Left lung (tissue), 10 donors: ENCODE measurements around the gene CNTNAP1. TPM values are rescaled to one million over a fixed set of nuclear protein-coding genes. Genes with fewer than 3 reads are reported as not detected.
A peak's percentile ranks its signal among the peaks of the same experiment; 100 is the strongest.

Experiments
- ATAC-seq: fragments of 200-7000 bp; cut with Tn5 transposase; one replicate; pipeline ENCODE4 v1.9.1; 2020; ENCODE audit warnings: moderate library complexity
- DNase-seq, 4 donors: peaks; one replicate each; pipeline ENCODE4 v3.0.0-alpha.2; 2013 to 2020
- H3K27ac ChIP-seq, 2 donors: fragments of 200-600 bp; sonication (generic) in 1 of 2; one replicate each; pipeline versions ENCODE4 v1.5.0 to v1.8.0; 2020 to 2021
- H3K27me3 ChIP-seq, 2 donors: fragments of 200-600 bp; sonication (generic) in 1 of 2; one replicate each; pipeline versions ENCODE4 v1.5.0 to v1.8.0; 2020 to 2021
- H3K36me3 ChIP-seq, 2 donors: fragments of 200-600 bp; sonication (generic) in 1 of 2; one replicate each; pipeline versions ENCODE4 v1.5.0 to v1.8.0; 2020 to 2021
- H3K4me1 ChIP-seq, 2 donors: fragments of 200-600 bp; one replicate each; pipeline ENCODE4 v1.8.0; 2021
- H3K4me3 ChIP-seq, 2 donors: fragments of 200-600 bp; sonication (generic) in 1 of 2; one replicate each; pipeline versions ENCODE4 v1.5.0 to v1.8.0; 2020 to 2021; ENCODE audit warnings: mild to moderate bottlenecking in 1 of 2
- H3K9me3 ChIP-seq, 2 donors: fragments of 200-600 bp; sonication (generic) in 1 of 2; one replicate each; pipeline versions ENCODE4 v1.5.0 to v1.8.0; 2020 to 2021
- intact Hi-C, 2 donors: fragments of 100-400 bp; cut with DNase I; formaldehyde crosslinking; loops; one replicate each; pipeline versions ENCODE4 v1.11.2 to v1.14.2; 2022
- polyA plus RNA-seq, 6 donors: library from polyadenylated mRNA; unstranded; fragments of 120-200 nt; gene quantifications; one replicate each; pipeline ENCODE4 v1.2.1, GENCODE V29; 2013; ENCODE audit not compliant: insufficient read length in 6 of 6
- total RNA-seq, 2 donors: library from RNA; stranded (reverse); fragmentation: NEBNext Ultra II Directional; extraction: Animal tissue kit (Norgen Biotek cat#: 25700); gene quantifications; one replicate each; pipeline ENCODE4 v1.2.1, GENCODE V29; 2021
- TF ChIP-seq, protein P1 (sequence below), 2 donors: fragments of 200-600 bp; sonication (generic) in 1 of 2; IDR thresholded peaks; one replicate each; pipeline versions ENCODE4 v1.5.0 to v1.8.0; 2021; ENCODE audit warnings: antibody characterized with exemption in 2 of 2
- donor health status: DM: no; HTN: yes; CAD: no.
- donor health status: DM: no; HTN: no; CAD: no.

The CNTNAP1 gene
- total and polyA plus RNA-seq, 8 donors, result 7.3 to 15.6 (median 11.2) TPM

GRCh38 chr17:42677921-42678781, 4.2 kb upstream of the CNTNAP1 start:
- Histone ChIP-seq H3K4me1 (peaks cover 57 to 89% of the 10 kb centered on the region in 2 donors), H3K9me3 (no peaks in the 10 kb centered on the region), H3K27ac (peak overlapping the region; percentile 91 to 92), H3K27me3 (peaks cover 0 to 56% of the 10 kb centered on the region in 2 donors), H3K4me3 (peak overlapping the region; percentile 39 to 86), H3K36me3 (peaks cover 0 to 4% of the 10 kb centered on the region in 2 donors)
- TF ChIP-seq, protein P1, sequence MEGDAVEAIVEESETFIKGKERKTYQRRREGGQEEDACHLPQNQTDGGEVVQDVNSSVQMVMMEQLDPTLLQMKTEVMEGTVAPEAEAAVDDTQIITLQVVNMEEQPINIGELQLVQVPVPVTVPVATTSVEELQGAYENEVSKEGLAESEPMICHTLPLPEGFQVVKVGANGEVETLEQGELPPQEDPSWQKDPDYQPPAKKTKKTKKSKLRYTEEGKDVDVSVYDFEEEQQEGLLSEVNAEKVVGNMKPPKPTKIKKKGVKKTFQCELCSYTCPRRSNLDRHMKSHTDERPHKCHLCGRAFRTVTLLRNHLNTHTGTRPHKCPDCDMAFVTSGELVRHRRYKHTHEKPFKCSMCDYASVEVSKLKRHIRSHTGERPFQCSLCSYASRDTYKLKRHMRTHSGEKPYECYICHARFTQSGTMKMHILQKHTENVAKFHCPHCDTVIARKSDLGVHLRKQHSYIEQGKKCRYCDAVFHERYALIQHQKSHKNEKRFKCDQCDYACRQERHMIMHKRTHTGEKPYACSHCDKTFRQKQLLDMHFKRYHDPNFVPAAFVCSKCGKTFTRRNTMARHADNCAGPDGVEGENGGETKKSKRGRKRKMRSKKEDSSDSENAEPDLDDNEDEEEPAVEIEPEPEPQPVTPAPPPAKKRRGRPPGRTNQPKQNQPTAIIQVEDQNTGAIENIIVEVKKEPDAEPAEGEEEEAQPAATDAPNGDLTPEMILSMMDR (IDR thresholded peaks at IDR 0.05), result no peak
- intact Hi-C loops, result loop anchor here in 1 of 2 donors (5.0 kb wide), 1 partner anchor 101 kb away; the partner anchor contains the start of gene PSMC3IP
- ATAC-seq, result peak; percentile 49
- DNase-seq, result peak; percentile 92 to 94 (median 92)

DNA sequence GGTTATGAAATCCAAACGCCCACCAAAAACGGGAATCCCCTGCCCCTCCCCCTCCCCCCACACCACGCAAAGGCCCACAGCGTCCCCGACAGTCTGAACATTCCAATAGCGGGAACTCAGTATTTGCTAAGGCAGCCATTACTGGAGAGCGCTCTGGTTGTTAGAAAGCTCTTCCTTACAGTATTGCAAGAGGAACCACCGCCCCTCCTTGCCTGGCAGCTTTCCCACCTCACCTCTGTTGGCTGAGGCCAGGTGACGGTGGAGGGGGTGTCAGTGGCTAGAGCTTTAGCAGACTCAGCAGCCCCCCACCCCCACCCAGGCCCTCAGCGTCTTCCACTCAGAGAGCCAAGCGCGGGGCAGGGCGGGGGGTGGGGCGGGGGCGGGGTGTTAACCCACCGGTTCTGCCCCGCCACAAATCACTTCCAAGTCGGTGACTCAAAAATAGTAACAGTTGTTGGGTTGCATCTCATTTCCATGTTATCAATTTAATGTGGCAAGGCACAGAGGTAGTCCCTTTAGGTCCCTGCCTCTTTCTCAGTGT, 3.3 kb upstream of the CNTNAP1 start:
- H3K36me3 ChIP-seq, result no peaks in the 10 kb centered on the region
- H3K27me3 ChIP-seq, result peaks cover 0 to 56% of the 10 kb centered on the region in 2 donors
- peak overlapping the region; percentile 91 to 92 for H3K27ac ChIP-seq
- H3K4me1 ChIP-seq, result peaks cover 57 to 90% of the 10 kb centered on the region in 2 donors
- ATAC-seq, result peak; percentile 3
- intact Hi-C loops, result loop anchor here in 1 of 2 donors (5.0 kb wide), 1 partner anchor 102 kb away; the partner anchor contains the start of gene PSMC3IP
- peak in 3 of 4 donors; percentile 53 to 78 (median 72) for DNase-seq
- TF ChIP-seq, protein P1 (IDR thresholded peaks at IDR 0.05), result no peak
- no peaks in the 10 kb centered on the region for H3K9me3 ChIP-seq
- H3K4me3 ChIP-seq, result peak overlapping the region; percentile 39 to 86

DNA sequence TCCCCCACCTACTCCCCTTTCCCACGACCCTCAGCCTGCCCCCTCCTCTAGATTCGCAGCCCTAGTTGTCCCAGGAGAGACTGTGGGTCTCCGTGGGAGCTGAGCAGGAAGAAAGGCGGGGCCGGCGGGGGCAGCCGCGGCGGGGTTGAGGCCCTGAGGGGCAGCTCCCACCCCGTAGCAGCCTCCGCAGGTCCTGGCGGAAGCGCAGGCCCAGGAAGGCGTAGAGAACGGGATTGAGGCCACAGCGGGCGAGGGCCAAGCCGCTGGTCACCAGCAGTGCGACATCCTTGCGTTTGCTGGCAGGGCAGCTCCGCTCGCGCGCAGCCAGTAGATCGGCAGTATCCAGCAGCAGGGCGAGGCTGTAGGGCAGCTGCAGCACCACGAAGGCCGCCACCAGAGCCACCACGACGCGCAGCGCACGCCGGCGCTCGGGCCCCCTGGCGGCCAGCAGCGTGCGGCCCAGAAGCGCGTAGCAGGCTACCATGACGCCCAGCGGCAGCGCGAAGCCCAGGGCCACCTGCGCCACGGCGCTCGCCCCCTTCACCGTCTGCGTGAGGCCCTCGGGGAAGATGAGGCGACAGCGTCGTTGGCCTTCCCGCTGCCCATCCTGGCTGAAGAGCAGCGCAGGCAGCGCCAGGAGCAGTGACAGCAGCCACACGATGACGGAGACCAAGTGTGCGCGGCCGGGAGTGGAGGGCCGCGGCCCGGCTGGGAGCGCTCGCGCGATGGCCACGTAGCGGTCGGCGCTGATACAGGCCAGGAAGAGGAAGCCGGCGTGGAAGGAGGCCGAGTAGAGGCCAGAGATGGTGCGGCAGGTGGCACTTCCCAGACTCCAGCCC, 2.6 kb upstream of the CNTNAP1 start:
- Histone ChIP-seq H3K9me3 (no peaks in the 10 kb centered on the region), H3K4me1 (peaks cover 50 to 84% of the 10 kb centered on the region in 2 donors), H3K27me3 (peaks cover 0 to 55% of the 10 kb centered on the region in 2 donors), H3K27ac (peak overlapping the region; percentile 91 to 92), H3K4me3 (peak overlapping the region; percentile 17 to 86), H3K36me3 (no peaks in the 10 kb centered on the region)
- intact Hi-C loops, result loop anchor here in 1 of 2 donors (5.0 kb wide), 1 partner anchor 102 kb away; the partner anchor contains the start of gene PSMC3IP
- peak; percentile 40 for ATAC-seq
- TF ChIP-seq, protein P1 (IDR thresholded peaks at IDR 0.05), result peak; percentile 90 to 98
- DNase-seq, result peak; percentile 77 to 96 (median 83)

DNA sequence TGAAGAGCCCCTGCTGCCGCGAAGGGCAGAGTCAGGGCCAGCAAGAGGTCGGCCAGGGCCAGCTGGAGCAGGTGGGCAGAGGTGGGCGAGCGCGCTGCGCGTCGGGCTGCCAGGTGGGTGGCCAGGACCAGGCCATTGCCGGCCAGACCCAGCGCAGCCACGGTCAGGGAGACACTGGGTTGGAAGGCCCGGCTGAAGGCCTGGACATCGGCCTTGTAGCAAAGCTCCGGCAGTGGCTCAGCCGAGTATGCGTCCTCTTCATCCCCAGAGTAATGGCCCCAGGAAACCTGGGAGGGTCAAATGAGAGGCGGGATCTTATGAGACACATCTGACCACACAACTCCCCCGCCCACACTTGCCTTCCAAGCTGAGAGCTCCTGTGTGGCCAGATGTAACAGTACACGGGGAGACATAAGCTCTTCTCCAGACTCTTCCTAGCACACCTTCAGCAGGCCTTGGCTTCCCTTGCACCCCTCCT, 2.0 kb upstream of the CNTNAP1 start:
- DNase-seq (peak in 1 of 4 donors; percentile 79), ATAC-seq (no peak)
- Histone ChIP-seq H3K4me3 (peak overlapping the region; percentile 17 to 86), H3K36me3 (no peaks in the 10 kb centered on the region), H3K27ac (peak overlapping the region; percentile 91 to 92), H3K27me3 (peaks cover 0 to 48% of the 10 kb centered on the region in 2 donors), H3K4me1 (peaks cover 46 to 78% of the 10 kb centered on the region in 2 donors), H3K9me3 (no peaks in the 10 kb centered on the region)
- intact Hi-C loops, result no loop called here
- TF ChIP-seq, protein P1 (IDR thresholded peaks at IDR 0.05), result no peak
